22Rv1 (cell line): Measurements from ENCODE around the gene TSEN2.

Experiments
- ZFX ChIP-seq: fragments of 450-650 bp; IDR thresholded peaks from 2 replicates; pipeline ENCODE4 v1.6.1; 2017; ENCODE audit warnings: antibody characterized with exemption, borderline replicate concordance
- TF ChIP-seq, protein P1 (sequence below): fragments of 450-650 bp; IDR thresholded peaks from 2 replicates; pipeline ENCODE4 v1.5.1; 2017; ENCODE audit warnings: mild to moderate bottlenecking

DNA sequence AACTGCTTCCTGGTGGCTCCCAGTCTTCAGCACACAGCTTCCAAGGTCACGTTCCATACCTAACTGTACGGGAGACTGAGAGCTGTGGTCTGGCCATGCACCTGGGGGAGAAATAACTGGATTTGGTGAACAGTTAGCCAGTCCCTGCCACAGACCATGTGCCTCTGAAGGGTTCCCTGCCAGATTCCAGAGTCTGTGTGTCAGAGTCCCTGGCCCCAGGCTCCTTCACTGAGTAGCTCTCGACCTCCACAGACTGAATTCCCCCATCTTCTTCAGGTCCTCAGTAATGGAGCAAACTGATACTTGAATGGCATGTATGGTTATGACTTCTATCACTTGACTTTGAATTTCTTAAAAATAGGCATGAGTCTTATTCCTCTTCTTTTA, 43.5 kb downstream of the TSEN2 start:
- TF ChIP-seq, protein P1, sequence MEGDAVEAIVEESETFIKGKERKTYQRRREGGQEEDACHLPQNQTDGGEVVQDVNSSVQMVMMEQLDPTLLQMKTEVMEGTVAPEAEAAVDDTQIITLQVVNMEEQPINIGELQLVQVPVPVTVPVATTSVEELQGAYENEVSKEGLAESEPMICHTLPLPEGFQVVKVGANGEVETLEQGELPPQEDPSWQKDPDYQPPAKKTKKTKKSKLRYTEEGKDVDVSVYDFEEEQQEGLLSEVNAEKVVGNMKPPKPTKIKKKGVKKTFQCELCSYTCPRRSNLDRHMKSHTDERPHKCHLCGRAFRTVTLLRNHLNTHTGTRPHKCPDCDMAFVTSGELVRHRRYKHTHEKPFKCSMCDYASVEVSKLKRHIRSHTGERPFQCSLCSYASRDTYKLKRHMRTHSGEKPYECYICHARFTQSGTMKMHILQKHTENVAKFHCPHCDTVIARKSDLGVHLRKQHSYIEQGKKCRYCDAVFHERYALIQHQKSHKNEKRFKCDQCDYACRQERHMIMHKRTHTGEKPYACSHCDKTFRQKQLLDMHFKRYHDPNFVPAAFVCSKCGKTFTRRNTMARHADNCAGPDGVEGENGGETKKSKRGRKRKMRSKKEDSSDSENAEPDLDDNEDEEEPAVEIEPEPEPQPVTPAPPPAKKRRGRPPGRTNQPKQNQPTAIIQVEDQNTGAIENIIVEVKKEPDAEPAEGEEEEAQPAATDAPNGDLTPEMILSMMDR = no peak
- no peak for TF ChIP-seq ZFX
